GM12875 (cell line): Measurements from ENCODE around the gene TRPM7.

ENCODE experiments used
- H3K4me3 ChIP-seq: one replicate; pipeline ENCODE4 v1.5.1; 2011; ENCODE audit warnings: low read depth, low read length, control low read depth
- TF ChIP-seq, protein P1 (sequence below): IDR thresholded peaks from 2 replicates; pipeline ENCODE4 v1.5.1; 2011; ENCODE audit warnings: low read depth, mild to moderate bottlenecking, control low read depth, inconsistent platforms, low read length, moderate library complexity, borderline replicate concordance; ENCODE audit not compliant: insufficient read depth

Gene TRPM7

DNA sequence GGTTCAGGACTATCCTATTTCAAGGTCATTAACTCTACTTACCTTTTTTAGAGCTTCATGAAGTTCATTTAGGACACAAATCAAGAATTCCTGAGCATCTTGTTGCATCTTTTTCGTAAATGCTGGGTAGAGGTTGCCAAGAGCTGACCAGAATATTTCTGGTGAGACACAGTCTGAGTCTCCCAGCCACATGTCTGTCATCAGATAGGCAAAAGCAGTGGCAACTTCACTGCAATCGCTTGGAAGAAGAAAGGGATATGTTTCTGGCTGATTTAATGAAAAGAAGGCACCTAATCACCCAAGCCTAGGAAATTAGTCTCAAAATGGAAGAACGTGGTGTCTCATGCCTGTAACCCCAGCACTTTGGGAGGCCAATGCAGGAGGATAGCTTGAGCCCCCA, 143.0 kb downstream of the TRPM7 start:
- no peak overlapping the region for H3K4me3 ChIP-seq
- TF ChIP-seq, protein P1, sequence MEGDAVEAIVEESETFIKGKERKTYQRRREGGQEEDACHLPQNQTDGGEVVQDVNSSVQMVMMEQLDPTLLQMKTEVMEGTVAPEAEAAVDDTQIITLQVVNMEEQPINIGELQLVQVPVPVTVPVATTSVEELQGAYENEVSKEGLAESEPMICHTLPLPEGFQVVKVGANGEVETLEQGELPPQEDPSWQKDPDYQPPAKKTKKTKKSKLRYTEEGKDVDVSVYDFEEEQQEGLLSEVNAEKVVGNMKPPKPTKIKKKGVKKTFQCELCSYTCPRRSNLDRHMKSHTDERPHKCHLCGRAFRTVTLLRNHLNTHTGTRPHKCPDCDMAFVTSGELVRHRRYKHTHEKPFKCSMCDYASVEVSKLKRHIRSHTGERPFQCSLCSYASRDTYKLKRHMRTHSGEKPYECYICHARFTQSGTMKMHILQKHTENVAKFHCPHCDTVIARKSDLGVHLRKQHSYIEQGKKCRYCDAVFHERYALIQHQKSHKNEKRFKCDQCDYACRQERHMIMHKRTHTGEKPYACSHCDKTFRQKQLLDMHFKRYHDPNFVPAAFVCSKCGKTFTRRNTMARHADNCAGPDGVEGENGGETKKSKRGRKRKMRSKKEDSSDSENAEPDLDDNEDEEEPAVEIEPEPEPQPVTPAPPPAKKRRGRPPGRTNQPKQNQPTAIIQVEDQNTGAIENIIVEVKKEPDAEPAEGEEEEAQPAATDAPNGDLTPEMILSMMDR: no peak

DNA sequence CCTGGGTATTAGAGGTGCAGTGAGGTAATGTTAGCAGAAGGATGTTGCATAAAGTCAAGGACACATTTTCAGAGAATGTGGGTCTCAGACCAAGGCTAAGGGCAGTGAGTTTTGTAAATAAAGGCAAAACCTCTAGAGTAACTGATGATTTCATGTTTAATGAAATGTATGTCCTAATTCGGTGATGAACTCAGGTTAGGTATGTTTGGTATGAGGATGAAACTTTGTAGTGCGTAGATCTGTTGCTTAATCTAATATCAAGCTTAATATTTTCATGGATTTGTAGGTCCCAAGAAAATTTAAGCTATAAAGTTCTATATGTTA, 143.7 kb downstream of the TRPM7 start:
- no peak overlapping the region for H3K4me3 ChIP-seq
- TF ChIP-seq, protein P1: no peak

DNA sequence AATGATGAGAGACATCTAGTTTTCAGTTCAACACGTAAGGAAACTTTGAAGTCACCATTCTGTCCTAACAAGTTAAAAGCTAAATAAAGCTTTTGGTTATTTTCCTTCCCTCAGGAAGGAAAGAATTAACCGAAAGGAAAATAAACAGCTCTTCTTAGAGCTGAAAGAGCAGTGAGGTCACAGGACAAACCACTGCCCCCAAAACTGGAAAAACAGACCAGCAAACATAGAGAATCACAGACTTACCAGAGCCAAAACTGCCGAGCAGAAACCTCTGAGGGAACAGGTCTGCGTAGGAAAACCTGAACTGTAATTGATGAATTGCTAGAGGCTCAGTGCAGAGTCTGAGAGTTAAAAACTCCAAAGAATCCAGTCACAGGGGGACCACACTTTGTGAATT, 154.8 kb downstream of the TRPM7 start:
- H3K4me3 ChIP-seq: no peak overlapping the region
- TF ChIP-seq, protein P1: no peak

DNA sequence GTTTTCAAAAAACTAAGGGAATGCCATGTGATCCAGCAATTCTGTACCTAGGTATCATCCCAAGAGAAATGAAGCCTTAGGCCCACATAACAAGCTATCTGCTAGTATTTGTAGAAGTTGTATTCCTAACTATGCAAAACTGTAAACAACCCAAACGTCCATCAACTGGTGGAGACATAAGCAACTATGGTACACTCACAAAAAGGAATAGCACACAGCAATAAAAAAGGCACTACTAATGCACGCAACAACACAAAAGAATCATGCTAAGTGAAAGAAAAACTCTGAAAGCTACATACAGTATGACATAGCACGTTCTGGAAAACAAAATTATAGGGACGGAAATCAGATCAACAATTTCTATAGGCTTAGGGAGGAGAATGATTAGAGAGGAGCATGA, 155.4 kb downstream of the TRPM7 start:
- no peak overlapping the region for H3K4me3 ChIP-seq
- TF ChIP-seq, protein P1: no peak

DNA sequence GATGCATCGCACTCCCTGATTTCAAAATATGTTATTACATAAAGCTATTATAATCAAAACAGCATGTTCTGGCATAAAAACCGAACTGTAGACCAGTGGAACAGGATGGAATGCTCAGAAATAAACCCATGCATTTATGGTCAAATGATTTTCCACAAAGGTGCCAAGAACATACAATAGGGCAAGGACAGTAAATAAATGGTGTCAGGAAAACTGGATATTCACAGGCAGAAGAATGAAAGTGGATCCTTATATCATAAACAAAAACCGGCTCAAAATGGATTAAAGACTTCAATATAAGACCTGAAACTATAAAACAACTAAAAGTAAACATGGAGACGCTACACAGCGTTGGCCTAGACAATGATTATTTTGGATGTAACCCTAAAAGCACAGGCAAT, 162.7 kb downstream of the TRPM7 start:
- H3K4me3 ChIP-seq: no peak overlapping the region
- TF ChIP-seq, protein P1: no peak

DNA sequence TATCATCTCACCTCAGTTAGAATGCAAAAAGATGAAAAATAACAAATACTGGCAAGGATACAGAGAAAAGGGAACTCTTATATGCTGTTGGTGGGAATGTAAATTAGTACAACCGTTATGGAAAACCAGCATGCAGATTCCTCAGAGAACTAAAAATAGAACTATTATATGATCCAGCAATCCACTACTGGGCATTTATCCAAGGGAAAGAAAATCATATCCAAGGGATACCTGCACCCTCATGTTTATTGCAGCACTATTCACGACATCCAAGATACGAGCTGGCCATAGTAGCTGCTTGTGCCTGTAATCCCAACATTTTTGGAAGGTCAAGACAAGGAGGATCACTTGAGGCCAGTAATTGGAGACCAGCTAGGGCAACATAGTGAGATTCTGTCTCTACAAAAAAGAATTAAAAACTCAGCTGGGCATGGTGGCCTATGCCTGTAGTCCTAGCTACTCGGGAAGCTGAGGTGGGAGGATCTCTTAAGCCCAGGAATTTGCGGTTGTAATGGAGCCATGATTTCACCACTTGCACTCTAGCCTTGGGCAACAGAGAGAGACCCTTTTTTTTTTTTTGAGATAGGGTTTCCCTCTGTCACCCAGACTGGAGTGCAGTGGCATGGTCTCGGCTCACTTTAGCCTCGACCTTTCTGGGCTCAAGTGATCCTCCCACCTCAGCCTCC, 166.7 kb downstream of the TRPM7 start:
- TF ChIP-seq, protein P1: no peak
- no peak overlapping the region for H3K4me3 ChIP-seq

DNA sequence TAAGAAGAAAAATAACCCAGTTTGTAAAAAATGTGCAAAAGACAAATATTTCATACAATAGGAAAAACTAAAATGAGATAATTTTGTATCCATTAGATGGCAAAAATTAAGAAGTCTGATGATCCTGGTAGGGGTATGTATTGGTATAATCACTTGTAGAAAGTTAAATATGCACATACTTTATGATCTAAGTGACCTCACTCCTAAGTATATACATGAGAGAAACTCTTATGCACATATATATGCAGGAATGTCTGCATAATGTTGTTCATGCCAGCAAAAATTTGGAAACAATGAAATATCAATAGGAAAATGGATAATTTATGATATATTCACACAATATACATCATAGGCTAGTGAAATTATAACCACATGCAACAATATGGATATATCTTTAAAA, 173.6 kb downstream of the TRPM7 start:
- H3K4me3 ChIP-seq: no peak overlapping the region
- TF ChIP-seq, protein P1: no peak
